Effector CD8-positive, alpha-beta T cell (primary cell): Measurements from ENCODE around the gene PIGQ.

ENCODE experiments used
- DNase-seq: peaks from one replicate; lab custom pipeline; 2025; lab: John Stamatoyannopoulos, UW
- total RNA-seq, 4 experiments: gene quantifications; one replicate each; lab custom pipeline; 2026; lab: John Stamatoyannopoulos, UW

PIGQ gene
- total RNA-seq, result 26.9 to 49.2 (median 42.0) reads per million in 4 experiments

DNA sequence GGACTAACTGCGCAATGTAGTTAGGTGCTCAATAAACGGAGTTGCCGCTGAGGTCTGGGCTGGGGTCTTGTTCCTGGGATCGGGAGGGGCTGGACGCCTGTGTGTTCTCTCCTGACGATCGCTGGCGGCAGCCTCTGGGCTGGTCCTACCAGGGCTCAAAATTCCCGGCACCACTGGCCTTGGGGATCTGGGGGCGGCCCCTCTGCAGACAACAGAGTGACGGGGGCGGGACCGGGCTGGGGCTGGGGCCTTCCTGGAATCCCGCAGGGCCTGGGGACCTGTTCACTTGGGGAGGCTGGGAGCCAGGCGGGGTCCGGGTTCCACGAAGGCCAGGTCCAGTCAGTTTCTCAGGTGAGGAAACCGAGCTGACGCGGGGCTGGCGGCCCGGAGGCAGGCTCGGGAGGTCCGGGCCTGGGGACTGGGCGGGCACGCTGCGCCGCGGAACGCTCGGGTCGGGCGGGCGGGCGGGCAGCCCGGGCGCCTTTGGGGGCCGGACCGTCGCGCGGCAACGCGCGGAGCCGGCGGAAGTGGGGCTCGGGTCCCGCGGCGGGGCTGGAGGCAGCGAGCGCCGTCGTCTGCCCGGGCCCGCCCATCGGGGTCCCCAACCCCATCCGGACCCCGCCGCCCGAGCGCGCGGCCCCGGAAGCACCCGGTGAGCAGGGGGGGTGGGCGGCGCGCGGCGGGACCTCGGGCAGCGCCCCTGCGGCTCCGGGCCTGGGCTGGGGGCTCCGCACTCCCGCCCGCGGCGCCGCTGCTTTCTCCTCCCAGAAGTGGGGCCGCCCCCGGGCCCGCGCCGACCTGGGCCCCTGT is at the start of gene PIGQ:
Gene PIGQ (plus strand): TSS at position 524 of the 810 bp plus-strand sequence. CDS start 4,107 bp downstream, outside the sequence.
- peak; percentile 50 for DNase-seq

- no peak for DNase-seq
These were observed 48.9 kb upstream of the PIGQ start for GRCh38 chr16:520847-521246.

- no peak for DNase-seq
These were observed 48.2 kb upstream of the PIGQ start for GRCh38 chr16:521381-522210.

GRCh38 chr16:522320-523096 is 47.3 kb upstream of the PIGQ start:
- no peak for DNase-seq

DNA sequence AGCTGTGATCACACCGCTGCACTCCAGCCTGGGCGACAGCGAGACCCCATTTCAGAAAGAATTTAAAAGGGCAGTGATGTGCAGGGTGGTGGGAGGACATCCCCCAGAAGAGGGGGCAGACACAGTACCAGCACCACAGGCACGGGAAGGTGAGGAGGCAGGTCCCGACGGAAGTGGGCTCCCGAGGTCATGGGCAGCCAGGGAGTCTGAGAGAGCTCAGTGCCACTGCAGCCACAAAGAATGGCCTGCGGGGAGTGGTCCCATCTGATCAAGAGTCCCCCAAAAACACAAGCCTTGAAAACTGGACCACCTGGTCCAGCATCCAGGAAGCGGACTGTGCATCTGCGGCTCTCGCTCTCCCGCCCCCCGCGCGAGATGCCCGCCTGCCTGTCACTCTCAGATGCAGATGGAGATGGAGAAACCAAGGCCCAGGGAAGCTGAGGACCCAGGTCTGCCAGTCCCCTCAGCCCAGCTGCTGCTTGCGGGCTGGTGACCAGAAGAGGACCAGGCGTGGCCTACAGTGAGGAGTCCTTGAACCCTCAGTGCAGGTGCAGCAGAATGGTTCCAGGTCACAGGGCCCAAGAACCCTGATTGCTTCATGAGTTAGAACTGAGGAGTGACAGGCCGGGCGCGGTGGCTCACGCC is 46.5 kb upstream of the PIGQ start:
- DNase-seq, result no peak

- DNase-seq, result no peak
These were observed 45.3 kb upstream of the PIGQ start for GRCh38 chr16:524274-525040.

DNA sequence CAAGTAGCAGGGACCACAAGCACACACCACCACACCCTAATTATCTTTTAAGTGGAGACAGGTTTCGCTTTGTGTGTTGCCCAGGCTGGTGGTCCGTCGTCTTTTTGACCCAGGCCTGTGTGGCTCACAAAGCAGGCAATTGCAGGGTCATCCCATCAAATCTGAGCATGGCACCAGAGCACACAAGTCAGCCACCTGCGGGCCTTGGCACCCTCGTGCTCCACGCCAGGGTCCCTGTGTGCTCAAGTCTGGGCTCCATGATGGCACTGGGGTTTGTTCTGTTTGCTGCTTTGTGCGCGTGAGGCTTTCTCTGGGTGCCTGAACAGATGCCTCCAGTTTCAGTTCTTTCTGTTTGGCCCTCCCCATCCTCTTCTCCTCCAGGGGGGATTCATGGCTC is 44.6 kb upstream of the PIGQ start:
- DNase-seq, result no peak

GRCh38 chr16:525520-526180 is 44.1 kb upstream of the PIGQ start:
- DNase-seq, result no peak

GRCh38 chr16:526181-527014 is 43.4 kb upstream of the PIGQ start:
- DNase-seq, result no peak

GRCh38 chr16:527015-527903 is 42.5 kb upstream of the PIGQ start, which contains the start of gene CAPN15:
Gene CAPN15 (plus strand): TSS chr16:527712. CDS start chr16:546839, 19,127 bp downstream.
- DNase-seq, result peak; percentile 79

GRCh38 chr16:528111-529011 is 41.4 kb upstream of the PIGQ start:
- DNase-seq, result no peak

- DNase-seq, result no peak
These were observed 40.7 kb upstream of the PIGQ start for GRCh38 chr16:529012-529575.

DNA sequence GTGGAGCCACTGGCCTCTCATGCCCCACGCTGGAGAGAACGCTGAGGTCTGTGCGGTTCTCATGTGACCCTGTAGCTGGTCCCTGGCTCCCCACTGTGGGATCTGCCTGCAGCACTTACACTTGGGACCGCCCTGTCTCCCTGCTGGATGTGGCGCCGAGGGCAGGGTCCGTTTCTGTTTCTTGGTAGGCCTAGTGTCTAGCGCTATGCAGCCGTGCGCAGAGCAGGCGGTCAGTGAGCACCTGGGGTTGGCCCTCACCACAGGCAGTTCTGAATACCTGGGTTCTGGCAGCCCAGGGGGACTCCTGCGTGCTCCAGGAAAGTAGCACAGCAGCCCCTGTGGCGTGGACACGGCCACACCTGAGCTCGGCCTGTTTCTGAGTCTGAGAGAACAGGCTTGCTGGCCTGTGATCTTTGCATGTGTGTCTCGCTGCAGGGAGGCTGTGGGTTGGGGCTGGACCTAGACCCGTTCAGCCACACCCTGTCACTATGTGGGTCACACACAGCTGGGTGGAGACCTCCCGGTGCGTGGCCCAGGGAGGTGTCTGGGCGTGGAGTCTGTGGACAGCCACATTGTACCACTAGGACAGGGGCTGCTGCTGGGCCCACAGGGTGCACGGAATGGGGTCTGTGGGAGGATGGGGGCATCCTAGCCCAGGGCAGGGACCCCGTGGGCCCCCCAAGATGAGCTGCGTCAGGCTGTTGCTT is 39.5 kb upstream of the PIGQ start:
- no peak for DNase-seq

GRCh38 chr16:531494-532125 is 38.2 kb upstream of the PIGQ start:
- no peak for DNase-seq

- DNase-seq, result no peak
These were observed 36.2 kb upstream of the PIGQ start for GRCh38 chr16:533391-534123.
